AML-193 (cell line): ENCODE results near the gene PIGQ.

Experiments used
- DNase-seq, 2 experiments: peaks; one replicate each; lab custom pipeline; 2025; lab: John Stamatoyannopoulos, UW

Gene PIGQ

GRCh38 chr16:606656-607307 is 37.0 kb downstream of the PIGQ start:
- no peak for DNase-seq

DNA sequence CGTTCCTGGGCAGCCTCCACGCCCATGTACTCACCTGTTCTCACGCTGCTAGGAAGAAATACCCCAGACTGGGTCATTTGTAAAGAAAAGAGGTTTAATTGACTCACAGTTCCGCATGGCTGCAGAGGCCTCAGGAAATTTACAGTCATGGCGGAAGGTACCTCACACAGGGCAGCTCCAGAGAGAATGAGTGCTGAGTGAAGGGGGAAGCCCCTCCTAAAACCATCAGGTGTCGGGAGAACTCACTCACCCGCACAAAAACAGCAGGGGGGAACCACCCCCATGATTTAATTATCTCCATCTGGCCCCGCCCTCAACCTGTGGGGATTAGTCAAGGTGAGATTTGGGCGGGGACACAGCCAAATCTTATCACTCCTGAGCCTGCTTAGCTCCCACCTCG is 38.3 kb downstream of the PIGQ start:
- DNase-seq = no peak

DNA sequence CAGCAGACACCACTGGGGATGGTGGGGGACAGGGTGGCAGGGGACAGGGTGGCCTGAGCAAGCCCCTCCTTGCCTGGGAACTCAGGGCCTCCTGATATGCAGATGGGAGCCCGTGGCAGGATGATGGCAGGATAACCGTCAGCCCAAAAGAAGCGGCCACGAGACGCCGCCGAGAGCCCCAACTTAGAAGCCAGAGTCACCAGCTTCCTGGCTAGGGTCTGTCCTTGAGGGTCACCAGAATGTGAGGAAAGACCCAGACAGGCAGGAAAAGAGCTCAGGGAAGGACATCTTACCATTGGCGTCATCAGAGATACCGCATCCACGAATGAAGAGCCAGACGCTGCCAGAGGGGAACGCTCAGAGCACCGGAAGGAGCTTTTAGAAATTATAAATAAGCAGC is 39.5 kb downstream of the PIGQ start:
- no peak for DNase-seq

DNA sequence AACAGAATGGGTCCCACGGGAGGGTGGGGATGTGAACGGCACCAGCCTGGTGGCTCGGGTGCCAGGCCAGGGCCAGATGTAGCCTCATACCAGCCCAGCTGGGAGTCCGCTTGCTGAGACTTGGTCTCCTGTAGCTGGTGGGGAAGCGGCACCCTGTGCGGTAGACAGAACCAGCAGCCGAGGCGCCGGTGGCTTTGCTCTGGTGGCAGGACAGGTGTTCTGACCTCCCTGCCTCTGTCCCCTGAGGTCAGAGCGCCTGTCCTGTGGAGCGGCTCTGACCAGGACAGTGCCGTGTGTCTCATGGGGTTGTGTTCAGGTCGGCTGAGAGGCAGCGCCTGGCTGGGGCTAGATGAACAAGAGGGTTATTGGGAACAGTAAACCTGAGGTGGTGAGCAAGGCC is 40.2 kb downstream of the PIGQ start:
- DNase-seq = no peak

GRCh38 chr16:610513-611381 is 41.0 kb downstream of the PIGQ start:
- no peak for DNase-seq

- DNase-seq = no peak
Observed at GRCh38 chr16:615122-615521, 45.4 kb downstream of the PIGQ start.

DNA sequence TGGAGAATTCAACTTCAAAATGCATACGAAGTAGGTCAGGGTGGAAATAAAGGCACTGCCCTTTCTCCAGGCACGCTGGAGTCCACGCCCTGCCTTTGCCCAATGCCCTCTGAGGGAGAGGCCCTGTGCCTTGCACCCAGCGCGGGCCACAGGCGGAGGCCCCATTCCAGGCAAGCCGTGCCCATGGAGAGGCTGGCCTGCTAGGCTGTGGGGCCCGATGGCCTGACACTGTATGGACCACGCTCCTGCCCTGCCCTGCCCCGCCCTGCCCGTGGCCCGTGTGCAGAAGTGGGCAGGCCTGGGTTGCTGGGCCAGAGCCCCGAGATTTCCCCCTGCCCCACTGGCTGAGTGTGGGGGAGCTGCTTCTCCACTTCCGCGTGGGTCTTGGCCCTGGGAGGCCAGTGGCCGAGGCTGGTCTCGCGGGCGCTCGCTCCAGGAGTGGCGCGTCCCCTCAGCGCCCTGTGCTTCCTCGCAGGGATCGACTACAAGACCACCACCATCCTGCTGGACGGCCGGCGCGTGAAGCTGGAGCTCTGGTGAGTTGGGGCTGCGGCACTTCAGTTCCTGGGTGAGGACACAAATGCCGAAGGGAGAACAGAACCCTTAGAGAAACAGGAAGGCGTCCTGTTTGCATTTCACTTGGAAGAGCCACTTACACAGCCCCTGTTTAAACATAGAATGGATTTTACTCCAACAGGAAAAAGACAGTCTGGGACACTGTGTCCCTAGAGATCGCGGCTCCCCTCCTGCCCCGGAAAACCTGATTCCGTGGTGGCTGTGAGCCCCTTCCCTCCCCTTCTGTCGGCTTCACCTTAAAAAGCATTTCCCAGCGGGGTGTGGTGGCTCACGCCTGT is 47.2 kb downstream of the PIGQ start:
- no peak for DNase-seq

GRCh38 chr16:617855-618254 is 48.1 kb downstream of the PIGQ start:
- no peak for DNase-seq

GRCh38 chr16:619476-620100 is 49.8 kb downstream of the PIGQ start:
- DNase-seq = no peak

DNA sequence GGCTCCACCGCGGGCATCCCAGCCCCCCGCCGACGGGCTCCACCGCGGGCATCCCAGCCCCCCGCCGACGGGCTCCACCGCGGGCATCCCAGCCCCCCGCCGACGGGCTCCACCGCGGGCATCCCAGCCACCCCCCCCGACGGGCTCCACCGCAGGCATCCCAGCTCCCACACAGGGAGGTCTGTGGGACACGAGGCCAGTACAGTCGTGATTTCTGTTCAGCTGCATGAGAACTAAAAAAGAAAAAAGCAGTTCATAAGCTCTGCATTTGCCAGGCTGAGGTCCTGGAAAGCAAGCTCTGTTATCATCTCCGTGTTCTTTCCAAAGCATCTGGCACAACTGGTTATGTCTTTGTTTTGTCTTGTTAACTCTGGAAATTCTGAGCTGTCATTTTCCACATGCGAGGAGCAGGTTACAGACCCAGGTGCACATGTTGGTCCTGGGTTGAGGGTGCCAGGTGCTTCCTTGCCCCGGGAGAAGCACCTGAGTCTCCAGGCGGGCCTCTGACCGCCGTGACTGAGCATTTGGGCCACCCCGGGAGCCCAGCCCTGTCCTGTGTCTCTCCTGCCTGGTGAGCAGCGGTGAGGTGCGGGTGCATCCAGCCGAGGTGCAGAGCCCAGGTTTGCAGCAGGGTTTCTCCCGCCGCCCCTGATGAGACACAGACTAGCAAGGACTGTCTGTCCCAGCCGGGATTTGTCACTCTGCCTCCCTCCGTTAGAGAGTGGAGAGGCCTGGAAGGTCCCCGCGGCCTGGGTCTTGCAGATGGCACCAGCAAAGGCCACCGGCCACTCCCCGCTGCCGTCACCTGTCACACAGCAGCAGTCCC is 51.1 kb downstream of the PIGQ start:
- DNase-seq = no peak

- DNase-seq = no peak
Observed at GRCh38 chr16:621526-622105, 51.8 kb downstream of the PIGQ start.

DNA sequence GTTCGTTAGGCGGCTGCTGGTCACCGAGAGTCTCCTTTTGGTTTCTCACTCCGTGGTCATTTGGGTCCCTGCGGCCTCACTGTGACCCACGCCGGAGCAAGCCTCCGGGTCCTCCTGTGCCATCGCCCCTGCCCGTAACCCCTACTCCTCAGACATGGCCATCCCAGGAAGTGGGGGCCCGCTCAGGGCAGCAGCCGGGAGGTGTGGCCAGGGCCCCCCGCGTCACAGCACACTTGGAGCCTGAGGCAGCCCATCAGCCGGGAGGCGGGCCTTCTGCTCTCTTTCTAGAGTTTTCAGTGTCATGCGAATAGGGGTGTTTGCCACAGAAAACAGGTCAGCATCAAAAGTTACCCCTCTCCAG is 53.1 kb downstream of the PIGQ start:
- no peak for DNase-seq

DNA sequence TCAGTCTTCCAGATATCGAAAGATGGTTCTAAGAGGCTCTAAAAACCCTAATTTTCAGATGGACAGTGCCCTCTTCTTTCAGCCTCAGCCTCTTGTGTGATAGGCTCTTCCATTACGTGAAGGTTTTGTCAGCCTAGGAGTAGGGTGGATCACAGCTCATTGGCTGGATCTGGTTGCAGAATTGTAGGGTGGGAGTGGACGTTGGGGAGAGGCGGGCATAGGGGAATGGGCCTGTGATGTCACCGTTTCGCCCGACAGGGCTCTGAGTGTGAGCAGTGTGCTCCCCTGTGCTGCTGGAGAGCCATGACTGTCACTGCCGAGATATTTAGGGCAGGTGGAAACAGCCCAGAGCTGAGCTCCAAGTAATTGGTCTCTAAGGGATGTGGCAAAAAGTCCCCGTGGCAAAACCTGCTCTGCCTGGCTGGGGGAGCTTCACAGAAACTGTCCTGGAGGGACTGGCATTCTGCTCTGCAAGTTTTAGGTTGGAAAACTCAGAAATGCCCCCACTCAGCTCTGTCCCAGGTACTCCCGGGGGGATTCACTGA is 54.8 kb downstream of the PIGQ start:
- DNase-seq = no peak

DNA sequence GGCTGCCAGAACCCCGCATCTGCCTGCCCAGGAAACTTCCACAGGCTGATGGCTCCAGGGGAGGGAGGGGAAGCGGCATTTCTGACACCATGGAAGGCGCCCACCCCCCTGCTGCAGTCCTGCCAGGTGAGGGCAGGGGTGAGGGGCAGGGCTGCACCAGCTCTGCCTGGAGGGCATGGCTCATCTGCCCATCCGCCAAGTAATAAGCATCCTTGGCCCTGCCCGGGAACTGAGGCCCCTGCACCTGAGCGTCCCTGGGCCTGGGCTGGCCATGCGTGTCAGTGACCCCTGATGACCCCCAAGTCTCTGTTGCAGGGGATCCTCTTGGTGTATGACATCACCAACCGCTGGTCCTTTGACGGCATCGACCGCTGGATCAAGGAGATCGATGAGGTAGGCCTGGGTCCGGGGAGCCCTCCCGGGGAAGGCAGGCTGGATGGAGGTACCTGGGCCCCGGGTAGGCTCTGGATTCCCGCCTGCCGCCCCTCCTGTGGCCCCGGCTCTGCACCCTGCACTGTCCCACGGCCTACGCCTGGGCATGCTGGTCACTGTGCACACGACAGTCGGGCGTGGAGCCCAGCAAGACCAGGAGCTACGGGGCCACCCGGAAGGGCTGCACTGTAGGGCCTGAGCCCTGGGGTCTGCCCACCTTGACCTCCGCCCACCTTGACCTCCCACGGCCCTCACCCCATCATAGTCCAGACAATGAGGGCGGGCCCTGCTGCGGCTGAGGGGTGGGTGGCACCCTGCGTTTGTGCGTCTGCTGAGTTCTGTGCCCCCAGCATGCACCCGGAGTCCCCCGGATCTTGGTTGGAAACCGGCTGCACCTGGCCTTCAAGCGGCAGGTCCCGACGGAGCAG is 55.6 kb downstream of the PIGQ start:
- DNase-seq = no peak

DNA sequence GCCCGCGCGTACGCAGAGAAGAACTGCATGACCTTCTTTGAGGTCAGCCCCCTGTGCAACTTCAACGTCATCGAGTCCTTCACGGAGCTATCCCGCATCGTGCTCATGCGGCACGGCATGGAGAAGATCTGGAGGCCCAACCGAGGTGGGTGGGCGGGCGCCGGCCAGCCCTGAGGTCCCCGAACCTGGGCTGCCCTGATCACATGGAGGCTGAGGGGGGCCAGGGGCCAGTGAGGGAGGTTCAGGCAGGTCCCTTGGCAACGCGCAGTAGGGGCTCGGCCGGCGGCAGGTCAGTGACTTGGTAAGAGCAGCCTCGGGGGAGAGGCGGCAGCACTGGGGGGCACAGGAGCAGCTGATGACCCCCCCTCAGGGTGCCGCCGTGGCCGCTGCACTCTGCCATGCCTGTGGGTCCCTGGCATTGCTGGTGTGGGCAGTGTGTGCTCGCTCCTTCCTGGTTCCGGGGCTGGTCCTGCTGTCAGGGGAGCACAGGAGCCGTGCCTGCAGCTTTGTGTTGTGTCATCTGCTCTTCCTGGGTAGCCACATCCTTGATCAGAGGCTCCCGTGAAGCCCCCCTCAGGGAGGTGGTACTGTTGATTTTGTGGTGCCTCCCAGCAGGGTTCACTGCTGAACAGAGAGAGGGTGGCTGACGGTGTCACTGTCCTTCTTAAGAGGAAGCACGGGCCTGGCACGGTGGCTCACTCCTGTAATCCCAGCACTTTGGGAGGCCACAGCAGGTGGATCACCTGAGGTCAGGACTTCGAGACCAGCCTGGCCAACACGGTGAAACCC is 56.4 kb downstream of the PIGQ start:
- no peak for DNase-seq

GRCh38 chr16:626787-627453 is 57.2 kb downstream of the PIGQ start:
- DNase-seq = no peak

DNA sequence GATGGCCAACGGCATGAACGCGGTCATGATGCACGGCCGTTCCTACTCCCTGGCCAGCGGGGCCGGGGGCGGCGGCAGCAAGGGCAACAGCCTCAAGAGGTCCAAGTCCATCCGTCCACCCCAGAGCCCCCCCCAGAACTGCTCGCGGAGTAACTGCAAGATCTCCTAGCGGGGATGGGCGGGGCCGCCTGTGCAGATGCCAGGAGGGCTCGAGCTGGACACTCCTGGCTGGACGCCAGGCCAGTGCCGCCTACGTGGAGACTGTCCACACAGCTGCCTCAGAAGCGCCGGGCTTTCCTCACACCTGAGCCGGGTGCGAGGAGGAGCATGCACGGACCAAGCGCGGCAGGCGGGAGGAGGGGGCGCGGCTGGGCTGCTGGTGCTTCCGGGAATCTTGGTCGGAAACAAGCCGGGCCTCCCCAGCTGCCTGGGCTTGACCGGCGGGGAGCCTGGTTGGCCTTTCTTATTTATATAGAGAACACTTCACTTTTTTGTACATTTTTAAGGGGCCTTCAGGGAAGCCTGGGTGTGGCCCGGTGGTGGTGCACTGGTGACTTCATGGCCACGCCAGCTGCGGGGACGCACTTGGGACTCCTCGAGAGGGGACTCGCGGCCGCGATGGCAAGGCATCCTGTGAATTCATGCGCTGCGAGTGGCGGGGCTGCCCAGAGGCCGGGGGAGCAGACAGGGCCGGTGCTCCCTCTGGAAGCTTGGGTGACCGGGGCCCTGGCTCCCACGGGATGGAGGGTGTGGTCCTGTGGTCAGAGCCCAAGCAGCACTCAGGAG is 57.9 kb downstream of the PIGQ start:
- no peak for DNase-seq
